GM12875 (cell line): Measurements from ENCODE around the gene SLK.

Experiments
- H3K4me3 ChIP-seq: one replicate; pipeline ENCODE4 v1.5.1; 2011; ENCODE audit warnings: low read depth, low read length, control low read depth
- TF ChIP-seq, protein P1 (sequence below): IDR thresholded peaks from 2 replicates; pipeline ENCODE4 v1.5.1; 2011; ENCODE audit warnings: low read depth, mild to moderate bottlenecking, control low read depth, inconsistent platforms, low read length, moderate library complexity, borderline replicate concordance; ENCODE audit not compliant: insufficient read depth

Gene SLK

DNA sequence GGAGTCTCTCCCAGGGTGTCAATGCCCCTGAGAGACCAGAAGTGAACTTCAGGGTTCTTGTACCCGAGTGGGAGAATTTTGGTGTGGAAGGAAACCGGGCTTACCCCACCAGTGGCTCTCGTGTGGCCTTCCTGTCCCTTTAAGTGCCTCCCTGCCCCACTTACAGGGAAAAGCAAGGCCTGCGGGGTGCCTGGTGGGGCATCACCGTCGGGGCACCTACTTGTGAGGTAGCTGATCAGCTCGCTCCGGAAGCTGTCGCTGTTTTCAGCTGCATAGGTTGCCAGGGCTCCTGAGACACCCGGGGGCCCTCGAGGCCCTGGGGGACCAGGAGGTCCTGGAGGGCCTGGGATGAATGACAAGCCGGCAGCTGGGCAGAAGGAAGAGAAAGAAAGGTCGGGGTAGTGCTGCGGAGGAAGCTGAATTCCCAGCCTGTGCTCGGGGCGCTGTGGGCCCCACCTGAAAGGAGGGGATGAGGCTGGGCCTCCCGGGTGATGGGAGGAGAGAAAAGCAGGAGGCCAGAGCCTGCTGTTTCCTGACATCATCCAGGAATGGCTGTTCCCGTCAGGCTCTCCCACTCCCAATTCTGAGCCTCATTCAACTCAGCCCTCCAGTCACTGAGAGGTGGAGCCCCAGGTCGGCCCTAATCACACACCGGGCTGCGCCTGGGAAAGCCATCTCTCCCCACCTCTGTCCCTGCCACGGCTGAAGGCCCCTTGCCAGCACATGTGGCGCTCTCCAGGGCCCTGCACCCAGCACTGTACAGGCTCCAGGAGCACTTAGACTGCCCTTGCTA is 67.7 kb downstream of the SLK start:
- no peak overlapping the region for H3K4me3 ChIP-seq
- TF ChIP-seq, protein P1, sequence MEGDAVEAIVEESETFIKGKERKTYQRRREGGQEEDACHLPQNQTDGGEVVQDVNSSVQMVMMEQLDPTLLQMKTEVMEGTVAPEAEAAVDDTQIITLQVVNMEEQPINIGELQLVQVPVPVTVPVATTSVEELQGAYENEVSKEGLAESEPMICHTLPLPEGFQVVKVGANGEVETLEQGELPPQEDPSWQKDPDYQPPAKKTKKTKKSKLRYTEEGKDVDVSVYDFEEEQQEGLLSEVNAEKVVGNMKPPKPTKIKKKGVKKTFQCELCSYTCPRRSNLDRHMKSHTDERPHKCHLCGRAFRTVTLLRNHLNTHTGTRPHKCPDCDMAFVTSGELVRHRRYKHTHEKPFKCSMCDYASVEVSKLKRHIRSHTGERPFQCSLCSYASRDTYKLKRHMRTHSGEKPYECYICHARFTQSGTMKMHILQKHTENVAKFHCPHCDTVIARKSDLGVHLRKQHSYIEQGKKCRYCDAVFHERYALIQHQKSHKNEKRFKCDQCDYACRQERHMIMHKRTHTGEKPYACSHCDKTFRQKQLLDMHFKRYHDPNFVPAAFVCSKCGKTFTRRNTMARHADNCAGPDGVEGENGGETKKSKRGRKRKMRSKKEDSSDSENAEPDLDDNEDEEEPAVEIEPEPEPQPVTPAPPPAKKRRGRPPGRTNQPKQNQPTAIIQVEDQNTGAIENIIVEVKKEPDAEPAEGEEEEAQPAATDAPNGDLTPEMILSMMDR: no peak

DNA sequence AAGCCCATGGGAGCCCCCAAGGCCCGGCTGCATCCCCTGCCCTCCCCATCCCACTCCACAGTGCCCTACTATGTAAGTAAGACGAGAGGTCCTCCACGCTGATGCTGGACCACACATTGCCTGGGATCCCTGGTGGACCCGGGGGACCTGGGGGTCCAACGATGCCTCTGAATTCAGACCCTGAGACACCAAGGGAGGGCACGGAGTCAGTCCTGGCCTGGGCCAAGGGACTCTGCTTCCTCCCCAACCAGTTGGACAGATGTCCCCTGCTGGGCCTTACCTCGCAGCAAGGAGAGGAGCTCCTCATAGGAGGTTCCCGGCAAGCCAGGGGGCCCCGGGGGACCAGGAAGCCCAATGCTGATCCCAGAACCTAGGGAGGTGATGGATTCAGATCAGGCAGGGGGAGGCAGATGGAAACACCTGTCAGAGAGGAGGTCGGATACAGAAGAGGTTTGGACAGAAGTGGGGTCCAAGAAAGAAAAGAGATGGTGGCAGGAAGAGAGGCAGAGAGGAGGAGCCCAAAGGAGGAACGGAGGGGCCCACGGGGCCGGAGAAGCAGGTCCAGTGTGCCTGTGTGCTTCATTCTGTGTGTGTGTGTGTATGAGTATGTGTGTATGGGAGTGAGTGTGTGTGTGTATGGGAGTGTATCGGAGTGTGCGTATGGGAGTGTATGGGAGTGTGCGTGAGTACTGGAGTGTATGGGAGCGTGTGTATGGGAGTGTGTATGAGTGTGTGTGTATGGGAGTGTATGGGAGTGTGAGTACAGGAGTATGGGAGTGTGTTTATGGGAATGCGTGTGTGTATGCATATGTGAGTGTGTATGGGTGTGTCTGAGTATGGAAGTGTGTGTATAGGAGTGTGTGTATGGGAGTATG is 68.5 kb downstream of the SLK start:
- TF ChIP-seq, protein P1: no peak
- no peak overlapping the region for H3K4me3 ChIP-seq

DNA sequence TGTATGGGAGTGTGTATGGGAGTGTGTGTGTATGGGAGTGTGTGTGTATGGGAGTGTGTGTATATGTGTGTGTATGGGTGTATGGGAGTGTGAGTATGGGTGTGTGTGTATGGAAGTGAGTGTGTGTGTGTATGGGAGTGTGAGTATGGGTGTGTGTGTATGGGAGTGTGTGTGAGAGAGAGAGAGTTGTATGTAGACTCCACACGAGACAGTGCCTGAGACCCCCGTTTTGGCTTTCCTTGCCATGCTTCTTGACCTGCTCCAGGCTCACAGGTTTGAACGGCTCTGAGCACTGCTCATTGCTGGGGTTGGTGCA is 69.1 kb downstream of the SLK start:
- TF ChIP-seq, protein P1: no peak
- no peak overlapping the region for H3K4me3 ChIP-seq

DNA sequence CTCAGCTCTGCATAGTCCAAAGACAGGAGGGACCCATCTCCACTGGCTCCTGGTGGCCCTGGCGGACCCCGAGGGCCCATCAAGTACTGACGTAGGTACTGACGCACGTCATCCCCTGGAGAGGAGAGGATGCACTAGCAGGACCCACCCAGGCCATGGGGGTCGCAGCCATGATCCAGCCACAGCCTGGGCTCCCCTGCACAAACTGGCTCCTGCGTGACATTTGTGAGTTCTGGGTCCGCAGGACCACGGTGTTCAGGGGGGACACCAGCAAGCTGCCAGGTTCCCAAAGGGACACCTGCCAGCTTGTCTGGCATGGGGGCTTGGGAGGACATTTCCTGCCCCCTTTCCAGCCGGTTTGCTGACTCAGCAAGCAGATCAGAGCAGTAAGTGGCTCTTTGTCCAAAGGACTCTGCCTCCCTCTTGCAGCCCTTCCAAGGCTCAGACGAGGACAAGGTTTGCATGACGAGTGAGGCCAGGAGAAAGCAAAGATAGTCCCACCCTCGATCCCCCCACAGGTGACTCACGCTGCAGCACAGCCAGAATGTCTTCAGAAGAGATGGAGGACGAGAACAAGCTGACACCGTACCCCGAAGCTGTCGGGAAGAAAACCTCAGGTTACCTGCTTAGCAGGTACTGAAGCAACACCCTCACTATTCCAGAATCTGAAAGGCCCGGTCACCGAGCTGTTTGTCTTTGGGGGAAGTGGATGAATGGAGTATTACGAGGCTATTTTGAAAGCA is 69.7 kb downstream of the SLK start:
- TF ChIP-seq, protein P1: no peak
- H3K4me3 ChIP-seq: no peak overlapping the region

DNA sequence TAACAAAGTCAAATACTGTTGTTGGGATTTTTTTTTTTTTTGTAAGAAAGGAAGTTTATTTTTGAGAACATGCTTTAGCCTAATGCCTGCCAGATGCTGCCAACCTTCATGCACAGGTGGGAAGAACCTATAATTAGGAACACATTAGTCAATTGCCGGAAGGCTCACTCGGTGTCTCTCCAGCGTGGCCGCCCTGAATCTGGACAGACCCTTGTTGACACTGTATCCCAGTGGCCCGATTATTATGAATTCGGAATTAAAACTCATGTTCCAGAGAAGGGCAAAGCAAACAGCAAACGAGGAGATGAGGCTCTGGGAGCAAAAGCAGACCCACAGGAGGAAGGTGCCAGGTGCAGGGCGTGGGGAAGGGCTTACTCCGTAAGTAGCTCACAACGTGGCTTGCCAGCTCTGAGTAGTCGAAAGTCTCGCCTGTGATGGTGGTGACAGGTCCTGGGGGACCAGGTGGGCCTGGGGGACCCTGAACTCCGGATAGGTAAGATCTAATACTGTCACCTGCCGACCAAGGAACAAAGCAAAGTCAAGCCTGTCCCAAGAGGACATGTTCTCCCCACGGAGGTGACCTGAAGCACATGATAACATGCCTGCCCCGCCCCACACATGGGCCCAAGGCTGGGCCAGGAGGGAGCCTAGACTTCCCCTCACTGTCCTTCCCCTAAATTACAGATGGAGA is 70.5 kb downstream of the SLK start:
- TF ChIP-seq, protein P1: no peak
- no peak overlapping the region for H3K4me3 ChIP-seq

DNA sequence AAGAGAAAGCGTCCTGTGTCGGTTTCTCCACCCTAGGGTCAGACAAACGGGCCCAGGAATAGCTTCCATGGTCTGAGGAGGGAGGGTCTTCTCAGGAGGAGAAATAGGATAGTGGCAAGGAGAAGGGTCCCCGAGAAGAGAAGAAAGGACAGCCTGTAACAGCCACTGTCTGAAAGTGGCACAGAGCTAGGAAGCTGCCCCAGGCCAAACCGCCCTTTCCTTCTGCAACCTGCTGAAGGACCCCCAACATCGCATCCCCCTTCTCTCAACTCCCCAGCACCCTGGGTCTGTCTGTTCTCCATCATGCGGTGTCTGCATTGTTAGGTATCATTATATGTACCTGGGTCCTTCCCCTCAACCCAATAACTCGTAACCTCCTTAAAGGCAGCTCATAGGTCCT is 71.6 kb downstream of the SLK start:
- H3K4me3 ChIP-seq: no peak overlapping the region
- TF ChIP-seq, protein P1: no peak
